GM18868 (cell line): Measurements from ENCODE around the gene C3orf18.
A peak's percentile ranks its signal among the peaks of the same experiment; 100 is the strongest.

ENCODE experiments used
- ATAC-seq: cut with Tn5 transposase; IDR thresholded peaks from one replicate; pipeline ENCODE4 v1.9.1; 2021; ENCODE audit warnings: mild to moderate bottlenecking, moderate library complexity; ENCODE audit not compliant: unreplicated experiment

C3orf18 gene

GRCh38 chr3:50604110-50604621 is 36.6 kb upstream of the C3orf18 start:
- ATAC-seq = no peak

DNA sequence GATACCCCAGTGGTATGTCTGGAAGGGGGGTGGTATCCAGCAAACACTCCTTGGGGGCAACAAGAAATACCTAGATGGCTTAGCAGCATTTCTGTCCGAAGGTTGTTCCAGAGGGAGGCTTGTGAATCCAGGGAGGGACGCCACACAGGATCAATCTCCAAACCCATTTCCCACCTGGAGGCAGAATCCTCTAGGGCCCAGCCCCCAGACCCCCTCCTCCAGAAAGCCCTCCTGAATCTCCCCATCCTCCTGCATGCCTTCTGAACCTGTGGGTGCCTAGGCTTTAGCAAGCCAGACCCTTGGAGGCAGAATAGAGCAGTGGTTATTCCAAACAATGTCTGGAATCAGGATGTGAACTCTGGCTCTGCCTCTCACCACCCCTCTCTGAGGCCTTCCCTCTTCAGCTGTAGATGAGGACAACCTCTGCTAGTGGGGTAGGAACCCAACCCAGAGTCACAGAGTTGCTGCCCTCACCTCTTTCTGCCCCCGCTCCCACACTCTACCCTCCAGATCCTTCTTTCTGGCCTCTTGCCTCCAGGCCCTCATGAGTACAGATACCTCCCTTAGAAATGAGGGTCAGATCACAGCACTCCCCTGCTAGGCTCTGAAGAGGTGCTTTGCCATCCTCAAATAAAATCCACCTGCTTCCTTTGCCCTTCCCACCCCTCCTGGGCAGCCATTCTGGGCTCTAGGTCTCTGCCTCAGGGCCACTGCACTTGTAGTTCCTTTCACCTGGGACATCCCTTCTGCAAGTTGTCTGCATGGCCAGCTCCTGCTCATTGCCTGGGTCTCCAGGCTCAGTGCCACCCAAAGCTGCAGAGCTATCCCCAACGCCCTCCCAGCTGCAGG is 35.9 kb upstream of the C3orf18 start:
- no peak for ATAC-seq

- ATAC-seq = no peak
These were observed 35.1 kb upstream of the C3orf18 start for GRCh38 chr3:50602595-50603191.

- peak; percentile 68 for ATAC-seq
These were observed 33.5 kb upstream of the C3orf18 start for GRCh38 chr3:50600841-50601591.

GRCh38 chr3:50600141-50600753 is 32.7 kb upstream of the C3orf18 start:
- ATAC-seq = no peak

GRCh38 chr3:50599716-50600118 is 32.2 kb upstream of the C3orf18 start:
- no peak for ATAC-seq

- ATAC-seq = no peak
These were observed 31.7 kb upstream of the C3orf18 start for GRCh38 chr3:50599115-50599715.

GRCh38 chr3:50594253-50594785 is 26.8 kb upstream of the C3orf18 start:
- no peak for ATAC-seq

DNA sequence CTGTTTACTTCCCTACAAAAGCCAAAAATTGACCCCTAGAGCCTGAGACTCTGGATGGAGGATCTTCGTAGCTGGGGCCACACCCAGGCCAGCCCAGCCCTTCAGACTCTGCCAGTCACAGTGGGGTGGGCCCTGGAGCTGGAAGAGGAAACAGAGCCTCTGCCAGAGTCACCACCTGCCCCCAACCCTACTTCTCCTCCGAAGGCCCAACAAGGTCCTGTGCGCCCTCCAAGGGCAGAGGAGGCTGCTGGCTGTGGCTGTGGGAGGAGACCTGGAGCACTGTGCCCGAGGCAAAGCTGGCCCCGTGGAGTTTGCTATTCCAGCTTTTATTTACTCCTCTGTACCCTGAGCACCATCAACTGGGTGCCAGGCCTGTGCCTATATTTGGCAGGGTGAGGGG is 25.0 kb upstream of the C3orf18 start:
- ATAC-seq = no peak

DNA sequence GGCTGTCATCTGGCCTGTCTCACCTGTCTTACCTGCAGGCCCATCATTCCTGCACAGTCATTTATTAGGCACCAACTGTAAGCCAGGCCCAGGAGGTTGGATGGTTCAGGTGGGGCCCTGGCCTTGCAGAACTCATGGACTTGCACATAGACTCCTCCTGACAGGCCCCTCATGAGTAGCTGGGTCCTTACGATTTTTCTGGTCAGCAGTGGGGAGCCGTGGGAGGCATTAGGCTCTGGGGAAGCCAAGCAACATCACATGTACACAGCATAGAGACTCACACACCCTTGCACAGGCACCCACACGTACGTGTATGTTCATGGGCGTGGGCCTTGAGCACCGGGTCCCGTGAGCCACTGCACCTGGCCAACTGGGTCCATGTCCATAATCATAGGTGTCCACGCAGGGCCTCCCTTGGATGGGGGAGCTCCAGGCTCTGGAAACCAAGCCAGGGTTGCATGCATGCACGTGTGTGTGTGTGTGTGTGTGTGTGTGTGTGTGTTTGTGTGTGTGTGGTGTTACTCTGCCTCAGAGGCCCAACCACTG is 23.7 kb upstream of the C3orf18 start:
- peak; percentile 4 for ATAC-seq

GRCh38 chr3:50588759-50589433 is 21.3 kb upstream of the C3orf18 start:
- no peak for ATAC-seq

- ATAC-seq = peak; percentile 49
These were observed 20.5 kb upstream of the C3orf18 start for GRCh38 chr3:50587806-50588758.

- ATAC-seq = no peak
These were observed 19.8 kb upstream of the C3orf18 start for GRCh38 chr3:50587373-50587772.

GRCh38 chr3:50586763-50587070 is 19.2 kb upstream of the C3orf18 start:
- no peak for ATAC-seq

GRCh38 chr3:50585919-50586762 is 18.6 kb upstream of the C3orf18 start:
- peak; percentile 51 for ATAC-seq

GRCh38 chr3:50584391-50584790 is 16.8 kb upstream of the C3orf18 start:
- ATAC-seq = no peak

- no peak for ATAC-seq
These were observed 16.4 kb upstream of the C3orf18 start for GRCh38 chr3:50583897-50584296.

DNA sequence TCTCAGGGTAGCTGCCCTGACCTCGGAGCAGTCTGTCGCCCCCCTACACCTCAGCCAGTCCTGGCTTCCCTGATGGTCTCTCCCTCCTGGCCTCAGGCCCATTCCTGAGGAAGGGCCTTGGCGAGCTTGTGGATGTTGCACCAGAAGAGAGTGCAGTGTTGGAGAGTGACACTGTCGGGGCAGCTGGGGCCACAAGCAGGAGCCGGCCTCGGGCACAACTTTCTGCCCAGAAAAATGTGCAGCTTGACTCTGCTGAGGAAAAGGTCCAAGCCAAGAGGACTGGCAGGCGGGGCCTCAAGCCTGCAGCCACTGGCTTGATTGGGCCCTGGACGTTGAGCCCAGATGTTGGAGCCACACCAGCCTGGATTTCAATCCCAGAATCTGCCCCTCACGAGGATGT is 14.5 kb upstream of the C3orf18 start:
- ATAC-seq = no peak
